ENCODE measurements around the gene LAIR1. TPM values are rescaled to one million over a fixed set of nuclear protein-coding genes. Genes with fewer than 3 reads are reported as not detected.
A peak's percentile ranks its signal among the peaks of the same experiment; 100 is the strongest.
"Not testable (repeated sequence)": the region's sequence is repeated elsewhere in the genome, so short reads cannot be mapped to it uniquely, and the experiment has no call there.

LAIR1 gene
- total RNA-seq, 4 donors from 2014 or later = 1.9 to 18.4 (median 7.3) TPM

- H3K36me3 ChIP-seq = no peaks in the 10 kb centered on the region
- no peaks in the 10 kb centered on the region for H3K9me3 ChIP-seq
- H3K27me3 ChIP-seq = no peaks in the 10 kb centered on the region
- in situ Hi-C loops (cut with MboI; ENCODE audit: low pct_ligation_motif_present in 1 of 4, low pct_unique_long_range_greater_than_20kb in 1 of 4, low sequenced_read_pairs in 3 of 4) (no loop called here), intact Hi-C loops (cut with DNase I; ENCODE audit: low total_unique reads) (no loop called here)
- no peaks in the 10 kb centered on the region for H3K4me1 ChIP-seq
- no peak overlapping the region for H3K4me3 ChIP-seq
- WGBS, 2 donors (ENCODE audit: low coverage in 1 of 2) = 61 to 78% methylated on average over 8 to 13 of the region's 16 CpGs
- H3K27ac ChIP-seq = peak overlapping the region in 1 of 4 donors; percentile 40
- TF ChIP-seq EP300 (IDR thresholded peaks at IDR 0.05; ENCODE audit: low read depth) (no peak), POLR2A (IDR thresholded peaks at IDR 0.05) (no peak)
- DNase-seq = no peak
These were observed 9.3 kb upstream of the LAIR1 start for GRCh38 chr19:54373781-54374631.

DNA sequence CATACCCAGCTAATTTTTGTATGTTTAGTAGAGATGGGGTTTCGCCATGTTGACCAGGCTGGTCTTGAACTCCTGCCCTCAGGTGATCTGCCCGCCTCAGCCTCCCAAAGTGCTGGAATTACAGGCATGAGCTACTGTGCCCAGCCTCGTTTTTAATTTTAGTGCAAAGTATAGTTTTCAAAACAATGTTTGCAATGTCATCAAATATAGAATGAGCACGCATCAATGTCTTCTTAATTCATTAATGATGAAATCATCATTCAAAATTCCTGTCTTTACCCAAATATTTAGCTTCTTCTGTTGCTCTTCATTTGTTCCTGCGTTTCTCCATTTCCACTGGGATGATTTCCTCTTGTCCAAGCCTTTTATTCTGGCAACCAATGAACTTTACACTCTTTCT is 6.7 kb upstream of the LAIR1 start:
- in situ Hi-C loops (cut with MboI; ENCODE audit: low pct_ligation_motif_present in 1 of 4, low pct_unique_long_range_greater_than_20kb in 1 of 4, low sequenced_read_pairs in 3 of 4); intact Hi-C loops (cut with DNase I; ENCODE audit: low total_unique reads): not testable (repeated sequence)
- peak overlapping the region in 2 of 4 donors; percentile 10 to 18 for H3K27ac ChIP-seq

DNA sequence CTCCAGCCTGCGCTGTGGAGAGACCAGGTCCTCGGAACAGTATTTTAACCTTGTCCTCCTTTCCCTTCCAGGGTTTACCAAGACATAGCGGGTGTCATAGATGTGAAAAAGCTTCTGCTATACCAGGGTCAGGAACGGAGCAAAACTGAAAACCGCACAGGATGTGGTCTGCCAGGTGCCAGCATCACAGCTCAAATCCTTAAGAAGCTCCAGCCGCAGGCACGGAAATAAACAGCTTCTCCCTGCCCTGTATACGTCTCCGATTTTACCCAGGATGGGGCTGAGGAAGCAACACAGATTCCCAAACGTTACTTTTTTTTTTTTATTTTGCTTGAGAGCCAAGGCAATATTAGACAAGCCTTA is 5.7 kb upstream of the LAIR1 start:
- 20 to 58% methylated on average over 1 to 7 of the region's 10 CpGs for WGBS, 2 donors (ENCODE audit: low coverage in 1 of 2)
- H3K4me3 ChIP-seq; H3K9me3 ChIP-seq; H3K36me3 ChIP-seq; in situ Hi-C loops (cut with MboI; ENCODE audit: low pct_ligation_motif_present in 1 of 4, low pct_unique_long_range_greater_than_20kb in 1 of 4, low sequenced_read_pairs in 3 of 4); intact Hi-C loops (cut with DNase I; ENCODE audit: low total_unique reads); H3K4me1 ChIP-seq; H3K27me3 ChIP-seq: not testable (repeated sequence)
- peak; percentile 63 for DNase-seq
- H3K27ac ChIP-seq = peak overlapping the region in 1 of 4 donors; percentile 21

More for the DNA sequence above, 6.7 kb upstream of the LAIR1 start:
- H3K36me3 ChIP-seq, H3K9me3 ChIP-seq, DNase-seq, H3K27me3 ChIP-seq, H3K4me1 ChIP-seq, H3K4me3 ChIP-seq: not testable (repeated sequence)
- WGBS, 2 donors (ENCODE audit: low coverage in 1 of 2) = 77 to 83% methylated on average over 2 to 5 of the region's 5 CpGs

DNA sequence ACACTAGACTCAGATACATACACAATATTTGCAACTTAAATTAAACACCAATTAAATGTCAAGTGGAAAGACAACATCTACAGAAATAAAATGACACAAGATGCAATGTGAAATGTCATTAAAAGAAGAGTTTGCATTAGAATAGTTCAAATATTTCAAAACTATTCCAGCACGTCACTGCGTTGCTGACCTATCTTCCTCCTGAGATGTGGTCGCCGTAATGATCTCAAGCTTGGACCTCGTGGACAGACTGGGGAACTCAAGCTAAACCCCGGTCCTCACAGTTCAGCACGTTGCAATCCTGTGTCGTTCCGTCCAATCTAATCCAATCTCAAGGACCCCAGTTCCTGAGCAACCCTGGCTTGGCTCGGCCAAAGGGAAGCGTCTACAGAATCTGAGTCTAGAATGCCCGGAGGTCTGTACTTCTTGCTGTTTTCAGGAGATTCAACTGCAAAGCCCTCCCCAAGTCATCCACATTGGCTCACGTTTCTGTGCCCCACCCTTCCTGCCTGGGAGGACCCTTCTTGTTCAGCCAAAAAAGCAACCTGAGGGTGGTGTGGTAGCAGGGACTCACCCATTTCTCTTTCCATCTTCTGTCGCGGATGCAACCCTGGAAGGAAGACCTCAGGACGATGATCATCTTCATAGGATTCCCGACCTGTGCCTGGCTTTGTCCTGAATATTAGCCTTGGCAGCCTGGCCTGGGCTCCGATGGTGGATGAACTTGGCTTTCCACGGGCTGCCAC is 5.1 kb upstream of the LAIR1 start:
- H3K4me1 ChIP-seq; H3K9me3 ChIP-seq; H3K36me3 ChIP-seq; H3K27me3 ChIP-seq; H3K4me3 ChIP-seq; in situ Hi-C loops (cut with MboI; ENCODE audit: low pct_ligation_motif_present in 1 of 4, low pct_unique_long_range_greater_than_20kb in 1 of 4, low sequenced_read_pairs in 3 of 4); intact Hi-C loops (cut with DNase I; ENCODE audit: low total_unique reads); DNase-seq: not testable (repeated sequence)
- 55% methylated on average over 6 of the region's 19 CpGs; no CpG with 5 or more reads in 1 of the 2 donors for WGBS, 2 donors (ENCODE audit: low coverage in 1 of 2)
- peak overlapping the region in 3 of 4 donors; percentile 27 to 37 (median 31) for H3K27ac ChIP-seq

DNA sequence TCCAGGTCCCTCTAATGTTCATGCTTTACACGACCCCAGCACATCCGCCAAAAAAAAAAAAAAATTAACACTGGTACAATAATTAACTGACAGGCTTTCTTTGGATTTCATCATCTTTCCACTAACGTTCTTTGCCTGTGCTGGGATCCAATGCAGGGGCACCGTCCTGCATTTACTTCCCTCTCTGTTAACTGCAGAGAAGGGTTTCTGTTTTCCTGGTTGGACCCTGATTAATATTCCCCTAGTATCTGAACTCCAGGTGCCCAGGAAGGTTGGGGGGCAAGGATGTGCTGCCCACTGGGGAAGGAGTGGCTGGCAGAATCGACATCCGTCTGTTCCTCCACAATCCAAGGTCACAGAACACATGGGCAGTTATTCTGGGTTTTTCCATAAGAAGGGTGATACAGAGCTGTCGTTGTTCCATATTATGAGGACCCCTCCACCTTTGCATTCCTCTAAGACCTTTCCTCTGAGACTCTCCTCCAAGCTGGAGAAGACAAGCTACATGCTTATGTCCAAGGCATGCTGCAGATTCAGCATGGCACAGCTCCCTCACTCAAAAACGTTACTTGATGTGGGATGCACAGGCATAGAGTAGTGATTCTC is 4.5 kb upstream of the LAIR1 start:
- no peaks in the 10 kb centered on the region for H3K4me1 ChIP-seq
- no peaks in the 10 kb centered on the region for H3K36me3 ChIP-seq
- no peak overlapping the region for H3K4me3 ChIP-seq
- intact Hi-C loops (cut with DNase I; ENCODE audit: low total_unique reads) (no loop called here), in situ Hi-C loops (cut with MboI; ENCODE audit: low pct_ligation_motif_present in 1 of 4, low pct_unique_long_range_greater_than_20kb in 1 of 4, low sequenced_read_pairs in 3 of 4) (no loop called here)
- peak overlapping the region in 3 of 4 donors; percentile 27 to 37 (median 31) for H3K27ac ChIP-seq
- no peak for TF ChIP-seq CTCF (IDR thresholded peaks at IDR 0.05)
- no peak for TF ChIP-seq POLR2AphosphoS5 (IDR thresholded peaks at IDR 0.05)
- no peak for TF ChIP-seq EP300 (IDR thresholded peaks at IDR 0.05; ENCODE audit: low read depth)
- TF ChIP-seq POLR2A (IDR thresholded peaks at IDR 0.05) = no peak
- WGBS, 2 donors (ENCODE audit: low coverage in 1 of 2) = 42 to 49% methylated on average over 4 to 8 of the region's 8 CpGs
- no peaks in the 10 kb centered on the region for H3K27me3 ChIP-seq
- no peaks in the 10 kb centered on the region for H3K9me3 ChIP-seq
- no peak for DNase-seq

DNA sequence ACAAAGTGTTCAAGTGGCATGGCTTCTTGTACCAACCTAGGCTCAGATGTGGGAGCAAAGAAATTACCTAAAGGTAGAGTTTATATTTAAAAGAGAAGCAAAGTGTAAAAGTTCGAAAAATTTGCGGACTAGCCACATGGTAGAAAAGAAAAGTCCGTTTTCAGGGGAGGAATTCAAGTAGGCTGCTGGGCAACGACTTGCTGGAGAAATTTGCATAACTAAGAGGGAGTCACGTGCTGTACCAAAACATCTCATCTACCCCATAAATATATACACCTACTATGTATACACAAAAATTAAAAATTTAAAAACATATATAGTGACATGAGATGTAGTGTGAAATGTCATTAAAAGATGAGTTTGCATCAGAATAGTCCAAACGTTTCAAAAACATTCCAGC is 2.1 kb upstream of the LAIR1 start:
- intact Hi-C loops (cut with DNase I; ENCODE audit: low total_unique reads) (no loop called here), in situ Hi-C loops (cut with MboI; ENCODE audit: low pct_ligation_motif_present in 1 of 4, low pct_unique_long_range_greater_than_20kb in 1 of 4, low sequenced_read_pairs in 3 of 4) (no loop called here)
- H3K9me3 ChIP-seq = no peaks in the 10 kb centered on the region
- no peak for DNase-seq
- WGBS, 2 donors (ENCODE audit: low coverage in 1 of 2) = 48 to 61% methylated on average over 6 of the region's 6 CpGs
- H3K4me1 ChIP-seq = no peaks in the 10 kb centered on the region
- no peak overlapping the region for H3K4me3 ChIP-seq
- H3K36me3 ChIP-seq = no peaks in the 10 kb centered on the region
- no peak overlapping the region for H3K27ac ChIP-seq
- H3K27me3 ChIP-seq = no peaks in the 10 kb centered on the region
- no peak for TF ChIP-seq POLR2AphosphoS5 (IDR thresholded peaks at IDR 0.05)
- no peak for TF ChIP-seq POLR2A (IDR thresholded peaks at IDR 0.05)
- TF ChIP-seq CTCF (IDR thresholded peaks at IDR 0.05) = no peak
- no peak for TF ChIP-seq EP300 (IDR thresholded peaks at IDR 0.05; ENCODE audit: low read depth)

DNA sequence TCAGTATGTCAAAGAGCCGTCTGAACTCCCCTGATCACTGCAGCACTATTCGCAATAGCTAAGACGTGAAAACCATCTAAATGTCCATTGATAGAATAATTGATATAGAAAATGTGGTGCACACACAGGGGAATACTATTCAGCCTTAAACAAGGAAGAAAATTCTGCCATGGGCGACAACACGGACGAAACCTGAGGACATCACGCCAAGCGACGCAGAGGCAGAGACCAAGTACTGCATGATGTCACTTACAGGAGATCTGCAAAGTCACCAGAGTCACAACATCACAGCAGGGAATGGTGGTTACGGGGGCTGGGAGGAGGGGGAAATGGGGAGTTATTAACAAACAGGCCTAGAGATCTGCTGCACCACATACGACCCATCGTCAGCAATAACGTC is 1.1 kb upstream of the LAIR1 start:
- DNase-seq; in situ Hi-C loops (cut with MboI; ENCODE audit: low pct_ligation_motif_present in 1 of 4, low pct_unique_long_range_greater_than_20kb in 1 of 4, low sequenced_read_pairs in 3 of 4); H3K36me3 ChIP-seq; H3K9me3 ChIP-seq; H3K4me3 ChIP-seq; H3K27me3 ChIP-seq; H3K4me1 ChIP-seq; intact Hi-C loops (cut with DNase I; ENCODE audit: low total_unique reads): not testable (repeated sequence)
- WGBS, 2 donors (ENCODE audit: low coverage in 1 of 2) = 93 to 95% methylated on average over 8 to 13 of the region's 13 CpGs
- H3K27ac ChIP-seq = peak overlapping the region in 3 of 4 donors; percentile 45 to 61 (median 46)
